A549 (cell line): Measurements from ENCODE around the gene PTPRE. TPM values are rescaled to one million over a fixed set of nuclear protein-coding genes. Genes with fewer than 3 reads are reported as not detected.

Experiments
- ATAC-seq, 2 experiments: fragments of 200-7000 bp in 1 of 2; fragments of >200 bp in 1 of 2; cut with Nextera tagmentation in 1 of 2; cut with Tn5 transposase in 1 of 2; 3 replicates each; pipeline versions ENCODE4 v1.8.0 to v1.9.1; 2018 to 2020; ENCODE audit warnings: mild to moderate bottlenecking in 1 of 2, moderate library complexity in 1 of 2
- CTCF ChIA-PET: fragments of 300-600 bp; sonication (Branson Sonifier 250); formaldehyde crosslinking; extraction: SDS; loops from one replicate; lab custom pipeline; 2021; ENCODE audit warnings: antibody characterized with exemption, inconsistent platforms; lab: Yijun Ruan, JAX
- POLR2A ChIA-PET: fragments of 350-600 bp; formaldehyde crosslinking; extraction: SDS; loops from one replicate; lab custom pipeline; 2021; ENCODE audit warnings: antibody characterized with exemption, inconsistent platforms; lab: Yijun Ruan, JAX
- DNase-seq, 2 experiments: peaks; one replicate each; pipeline versions ENCODE4 v3.0.0 to v3.0.0-alpha.2; 2011 to 2016; ENCODE audit warnings: low read depth in 1 of 2, low spot score in 1 of 2
- FAIRE-seq: peaks from 2 replicates; lab custom pipeline; 2011; peaks lifted over from hg19 to GRCh38; lab: Jason Lieb, UNC
- H3K27ac ChIP-seq, 2 experiments: fragments of >200 bp; sonication (Bioruptor Twin); formaldehyde crosslinking; 3 replicates each; pipeline ENCODE4 v1.5.1; 2016 to 2017
- H3K4me1 ChIP-seq: fragments of >200 bp; sonication (Bioruptor Twin); formaldehyde crosslinking; 3 replicates; pipeline ENCODE4 v1.6.1; 2016
- H3K4me2 ChIP-seq: fragments of >200 bp; sonication (Bioruptor Twin); formaldehyde crosslinking; 3 replicates; pipeline ENCODE4 v1.6.1; 2016
- H3K4me3 ChIP-seq: fragments of >200 bp; sonication (Bioruptor Twin); formaldehyde crosslinking; 3 replicates; pipeline ENCODE4 v1.5.1; 2016
- H3K9me3 ChIP-seq: fragments of >200 bp; sonication (Bioruptor Twin); formaldehyde crosslinking; 3 replicates; pipeline ENCODE4 v1.6.1; 2016
- BHLHE40 ChIP-seq: IDR thresholded peaks from 2 replicates; pipeline ENCODE4 v1.6.1; 2012; ENCODE audit warnings: low read depth, low read length, inconsistent platforms
- CBX2 ChIP-seq: fragments of 200-600 bp; sonication (generic); IDR thresholded peaks from 2 replicates; pipeline ENCODE4 v1.6.1; 2016; ENCODE audit warnings: low read depth, mild to moderate bottlenecking, borderline replicate concordance
- CEBPB ChIP-seq, 2 experiments: fragments of >200 bp in 1 of 2; sonication (Bioruptor Twin) in 1 of 2; formaldehyde crosslinking in 1 of 2; IDR thresholded peaks; 2 replicates each; pipeline ENCODE4 v1.6.1; 2012 to 2016
- CHD2 ChIP-seq: fragments of 150-350 bp; IDR thresholded peaks from 2 replicates; pipeline ENCODE4 v1.6.1; 2014; ENCODE audit warnings: low read length; ENCODE audit not compliant: partially characterized antibody
- EP300 ChIP-seq, 2 experiments: fragments of >200 bp; sonication (Bioruptor Twin); formaldehyde crosslinking; IDR thresholded peaks; 2 replicates in 1 of 2; 3 replicates in 1 of 2; pipeline ENCODE4 v1.6.1; 2016 to 2017
- FOSL2 ChIP-seq, 2 experiments: fragments of 450-650 bp in 1 of 2; fragments of >200 bp in 1 of 2; sonication (Bioruptor Twin) in 1 of 2; formaldehyde crosslinking; IDR thresholded peaks; 2 replicates each; pipeline versions ENCODE4 v1.5.0 to v1.6.1; 2016 to 2020; ENCODE audit warnings: mild to moderate bottlenecking in 1 of 2, moderate library complexity in 1 of 2
- HDAC2 ChIP-seq: fragments of 200-600 bp; sonication (generic); IDR thresholded peaks from 2 replicates; pipeline ENCODE4 v1.6.1; 2016
- HOXA7 ChIP-seq: fragments of 250-450 bp; sonication (Bioruptor Pico); IDR thresholded peaks from 2 replicates; pipeline ENCODE4 v1.5.0; 2020; ENCODE audit warnings: mild to moderate bottlenecking, moderate library complexity
- HOXB5 ChIP-seq: fragments of 250-450 bp; sonication (Bioruptor Pico); IDR thresholded peaks from 2 replicates; pipeline ENCODE4 v1.5.0; 2020; ENCODE audit warnings: mild to moderate bottlenecking, moderate library complexity
- JUN ChIP-seq, 2 experiments: fragments of >200 bp; sonication (Bioruptor Twin); formaldehyde crosslinking; IDR thresholded peaks; 2 replicates in 1 of 2; 3 replicates in 1 of 2; pipeline ENCODE4 v1.6.1; 2016 to 2017
- MYC ChIP-seq: IDR thresholded peaks from 2 replicates; pipeline ENCODE4 v1.6.1; 2012; ENCODE audit warnings: mild to moderate bottlenecking, inconsistent platforms, low read length, improper control_type of control experiment, borderline replicate concordance
- PHF8 ChIP-seq: fragments of 200-600 bp; sonication (generic); IDR thresholded peaks from 2 replicates; pipeline ENCODE4 v1.6.1; 2016; ENCODE audit warnings: low read depth, mild to moderate bottlenecking, antibody characterized with exemption, moderate library complexity, borderline replicate concordance
- POLR2A ChIP-seq: IDR thresholded peaks from 2 replicates; pipeline ENCODE4 v1.6.1; 2012; ENCODE audit warnings: mild to moderate bottlenecking, low read length
- POLR2AphosphoS2 ChIP-seq: conservative IDR thresholded peaks from 2 replicates; pipeline ENCODE4 v1.6.1; 2012; ENCODE audit warnings: low read length, improper control_type of control experiment, inconsistent platforms
- RAD21 ChIP-seq, 2 experiments: fragments of >200 bp in 1 of 2; sonication (Bioruptor Twin) in 1 of 2; formaldehyde crosslinking in 1 of 2; IDR thresholded peaks in 1 of 2; conservative IDR thresholded peaks in 1 of 2; 2 replicates in 1 of 2; 3 replicates in 1 of 2; pipeline ENCODE4 v1.6.1; 2012 to 2018; ENCODE audit warnings: inconsistent platforms in 1 of 2
- RCOR1 ChIP-seq: fragments of 150-350 bp; IDR thresholded peaks from 2 replicates; pipeline ENCODE4 v1.6.1; 2014; ENCODE audit warnings: antibody characterized with exemption, low read length, low read depth
- RFX5 ChIP-seq: fragments of 450-650 bp; IDR thresholded peaks from 2 replicates; pipeline ENCODE4 v1.7.1; 2014; ENCODE audit warnings: antibody characterized with exemption, mild to moderate bottlenecking, moderate library complexity
- TFCP2L1 ChIP-seq: fragments of 250-450 bp; sonication (Bioruptor Pico); IDR thresholded peaks from 2 replicates; pipeline ENCODE4 v1.5.0; 2021; ENCODE audit warnings: mild to moderate bottlenecking
- ZFP36 ChIP-seq: fragments of 450-650 bp; IDR thresholded peaks from 2 replicates; pipeline ENCODE4 v1.6.1; 2014; ENCODE audit warnings: borderline replicate concordance; ENCODE audit not compliant: partially characterized antibody
- ZNF302 ChIP-seq: fragments of 250-450 bp; sonication (Bioruptor Pico); IDR thresholded peaks from 2 replicates; pipeline ENCODE4 v1.9.0; 2021; ENCODE audit warnings: inconsistent platforms, mild to moderate bottlenecking, moderate library complexity
- ZSCAN20 ChIP-seq: fragments of 250-450 bp; sonication (Bioruptor Pico); IDR thresholded peaks from 2 replicates; pipeline ENCODE4 v1.8.0; 2022; ENCODE audit warnings: mild to moderate bottlenecking, moderate library complexity
- WGBS: methylation state at CpG from one replicate; pipeline ENCODE4 v1.1.6; 2017; ENCODE audit errors: missing lambda C conversion rate; 5-methylcytosine and 5-hydroxymethylcytosine counted together
- polyA plus RNA-seq, 4 experiments: library from polyadenylated mRNA; depleted of rRNA in 3 of 4; stranded (reverse); fragments of >200 nt; fragmentation: RNase III in 1 of 4; extraction: RNeasy Plus Mini Kit Qiagen cat#74134 plus additional on column Dnase treatment in 1 of 4; gene quantifications; 2 replicates in 3 of 4; 3 replicates in 1 of 4; pipeline ENCODE4 v1.2.3, GENCODE V29; 2011 to 2017
- TF ChIP-seq, protein P1 (sequence below): fragments of 450-650 bp; IDR thresholded peaks from 2 replicates; pipeline ENCODE4 v1.6.1; 2014; ENCODE audit warnings: antibody characterized with exemption
- TF ChIP-seq, protein P2 (sequence below): fragments of 250-450 bp; sonication (Bioruptor Pico); IDR thresholded peaks from 2 replicates; pipeline ENCODE4 v1.5.0; 2020; ENCODE audit warnings: low read depth, mild to moderate bottlenecking, moderate library complexity
- TF ChIP-seq, protein P3 (sequence below): fragments of >200 bp; sonication (Bioruptor Twin); formaldehyde crosslinking; IDR thresholded peaks from 3 replicates; pipeline ENCODE4 v1.5.1; 2016
- TF ChIP-seq, protein P4 (sequence below): IDR thresholded peaks from 2 replicates; pipeline ENCODE4 v1.6.1; 2012; ENCODE audit warnings: low read depth, borderline replicate concordance
- TF ChIP-seq, protein P5 (sequence below): fragments of 150-350 bp; IDR thresholded peaks from 2 replicates; pipeline ENCODE4 v1.6.1; 2014; ENCODE audit warnings: low read depth, mild to moderate bottlenecking, low read length

The PTPRE gene
- polyA plus RNA-seq, 2 of the 4 experiments (the other 2 are of a cell fraction), result 0.31 to 1.5 TPM

DNA sequence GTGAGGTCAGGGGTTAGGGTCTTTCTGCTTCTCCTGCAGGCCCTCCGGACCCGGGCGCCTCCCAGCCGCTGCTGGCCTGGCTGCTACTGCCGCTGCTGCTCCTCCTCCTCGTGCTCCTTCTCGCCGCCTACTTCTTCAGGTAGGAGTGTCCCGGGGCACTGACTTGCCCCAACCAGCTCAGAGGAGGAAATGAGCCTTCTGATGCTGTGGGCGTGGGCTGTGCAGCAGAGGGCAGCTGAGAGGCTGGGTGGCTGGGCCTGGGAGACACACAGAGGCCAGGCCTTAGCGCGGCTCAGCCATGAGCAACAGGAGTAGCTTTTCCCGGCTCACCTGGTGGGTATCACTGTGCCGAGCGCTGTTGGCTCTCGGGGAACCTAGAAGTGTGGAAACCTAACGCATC, 140.4 kb downstream of the PTPRE start:
- Histone ChIP-seq H3K4me2 (no peak overlapping the region), H3K4me3 (no peak overlapping the region), H3K27ac (no peak overlapping the region), H3K4me1 (no peaks in the 10 kb centered on the region), H3K9me3 (no peaks in the 10 kb centered on the region)
- FAIRE-seq (no peak), ATAC-seq (peak; percentile 19 to 85; a peak in 3 of 6 replicates), DNase-seq (peak in 1 of 2 experiments; percentile 10)
- WGBS, result 69% methylated on average over 17 of the region's 17 CpGs
- POLR2A ChIA-PET, result no interaction called here
- no peak for TF ChIP-seq PHF8
- no peak for TF ChIP-seq TFCP2L1 (CRISPR knock-in tag)
- TF ChIP-seq MYC, result no peak
- TF ChIP-seq, protein P1, sequence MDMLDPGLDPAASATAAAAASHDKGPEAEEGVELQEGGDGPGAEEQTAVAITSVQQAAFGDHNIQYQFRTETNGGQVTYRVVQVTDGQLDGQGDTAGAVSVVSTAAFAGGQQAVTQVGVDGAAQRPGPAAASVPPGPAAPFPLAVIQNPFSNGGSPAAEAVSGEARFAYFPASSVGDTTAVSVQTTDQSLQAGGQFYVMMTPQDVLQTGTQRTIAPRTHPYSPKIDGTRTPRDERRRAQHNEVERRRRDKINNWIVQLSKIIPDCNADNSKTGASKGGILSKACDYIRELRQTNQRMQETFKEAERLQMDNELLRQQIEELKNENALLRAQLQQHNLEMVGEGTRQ, result no peak
- TF ChIP-seq, protein P2, sequence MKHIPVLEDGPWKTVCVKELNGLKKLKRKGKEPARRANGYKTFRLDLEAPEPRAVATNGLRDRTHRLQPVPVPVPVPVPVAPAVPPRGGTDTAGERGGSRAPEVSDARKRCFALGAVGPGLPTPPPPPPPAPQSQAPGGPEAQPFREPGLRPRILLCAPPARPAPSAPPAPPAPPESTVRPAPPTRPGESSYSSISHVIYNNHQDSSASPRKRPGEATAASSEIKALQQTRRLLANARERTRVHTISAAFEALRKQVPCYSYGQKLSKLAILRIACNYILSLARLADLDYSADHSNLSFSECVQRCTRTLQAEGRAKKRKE, result no peak
- no peak for TF ChIP-seq ZFP36
- TF ChIP-seq POLR2A, result no peak
- TF ChIP-seq, protein P3, sequence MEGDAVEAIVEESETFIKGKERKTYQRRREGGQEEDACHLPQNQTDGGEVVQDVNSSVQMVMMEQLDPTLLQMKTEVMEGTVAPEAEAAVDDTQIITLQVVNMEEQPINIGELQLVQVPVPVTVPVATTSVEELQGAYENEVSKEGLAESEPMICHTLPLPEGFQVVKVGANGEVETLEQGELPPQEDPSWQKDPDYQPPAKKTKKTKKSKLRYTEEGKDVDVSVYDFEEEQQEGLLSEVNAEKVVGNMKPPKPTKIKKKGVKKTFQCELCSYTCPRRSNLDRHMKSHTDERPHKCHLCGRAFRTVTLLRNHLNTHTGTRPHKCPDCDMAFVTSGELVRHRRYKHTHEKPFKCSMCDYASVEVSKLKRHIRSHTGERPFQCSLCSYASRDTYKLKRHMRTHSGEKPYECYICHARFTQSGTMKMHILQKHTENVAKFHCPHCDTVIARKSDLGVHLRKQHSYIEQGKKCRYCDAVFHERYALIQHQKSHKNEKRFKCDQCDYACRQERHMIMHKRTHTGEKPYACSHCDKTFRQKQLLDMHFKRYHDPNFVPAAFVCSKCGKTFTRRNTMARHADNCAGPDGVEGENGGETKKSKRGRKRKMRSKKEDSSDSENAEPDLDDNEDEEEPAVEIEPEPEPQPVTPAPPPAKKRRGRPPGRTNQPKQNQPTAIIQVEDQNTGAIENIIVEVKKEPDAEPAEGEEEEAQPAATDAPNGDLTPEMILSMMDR, result no peak
- TF ChIP-seq CHD2, result no peak
- no peak for TF ChIP-seq HOXB5 (CRISPR knock-in tag)
- TF ChIP-seq ZSCAN20, result no peak
- TF ChIP-seq HOXA7 (CRISPR knock-in tag), result no peak
- TF ChIP-seq ZNF302 (CRISPR knock-in tag), result no peak
- CTCF ChIA-PET, result interaction anchor here (1.0 to 2.7 kb wide), 2 partner anchors 22 to 31 kb away, joined by 3 to 14 read pairs; no protein-coding TSS in a partner anchor

DNA sequence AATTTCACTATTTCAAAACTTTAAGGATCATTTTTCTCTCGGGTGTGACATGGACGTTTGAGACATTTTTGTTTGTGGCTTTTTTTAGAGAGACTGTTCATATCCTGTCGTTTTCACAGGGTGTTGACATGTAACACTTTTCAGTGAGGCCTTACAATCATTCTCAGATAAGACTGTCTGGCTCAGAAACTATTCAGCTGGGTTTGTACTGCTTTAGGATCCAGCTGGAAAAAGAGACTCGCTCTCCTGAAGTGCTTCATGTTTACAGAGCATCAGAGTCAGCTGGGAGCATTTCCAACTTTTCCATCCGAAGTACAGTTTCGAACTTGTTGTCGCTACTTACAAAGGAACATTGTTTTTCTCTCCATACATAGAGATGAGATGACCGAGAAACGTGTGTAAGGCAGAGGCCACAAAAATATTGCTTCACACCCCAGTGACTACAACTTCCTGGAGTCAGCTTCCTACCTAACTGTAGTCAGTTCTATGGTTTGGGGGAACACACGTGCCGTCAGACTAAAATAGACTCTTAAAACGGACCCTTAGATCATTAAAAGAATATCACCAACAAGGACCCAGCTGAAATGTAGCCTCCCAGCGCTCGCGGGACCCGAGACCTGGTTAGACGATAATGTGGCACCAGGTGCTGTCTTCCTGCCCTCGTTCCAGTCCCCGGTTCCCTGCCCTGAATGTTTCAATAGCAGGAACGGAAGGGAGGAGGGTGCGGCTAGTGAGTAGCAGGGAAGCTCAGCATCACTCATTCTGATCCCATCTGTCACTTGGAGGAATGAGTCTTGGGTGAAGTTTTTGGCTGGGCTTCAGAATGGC, 141.3 kb downstream of the PTPRE start:
- H3K4me1 ChIP-seq, result no peaks in the 10 kb centered on the region
- no peak for ATAC-seq
- ChIA-PET POLR2A (no interaction called here), CTCF (interaction anchor here (1.0 to 2.7 kb wide), 6 partner anchors 13 to 142 kb away, joined by 3 to 14 read pairs (median 4); partner anchors contain the start of gene PTPRE)
- no peak overlapping the region for H3K4me3 ChIP-seq
- H3K27ac ChIP-seq, result no peak overlapping the region
- 68% methylated on average over 21 of the region's 21 CpGs for WGBS
- H3K4me2 ChIP-seq, result no peak overlapping the region
- no peak for DNase-seq
- H3K9me3 ChIP-seq, result no peaks in the 10 kb centered on the region
- FAIRE-seq, result no peak
- no peak for TF ChIP-seq ZFP36
- TF ChIP-seq, protein P4, sequence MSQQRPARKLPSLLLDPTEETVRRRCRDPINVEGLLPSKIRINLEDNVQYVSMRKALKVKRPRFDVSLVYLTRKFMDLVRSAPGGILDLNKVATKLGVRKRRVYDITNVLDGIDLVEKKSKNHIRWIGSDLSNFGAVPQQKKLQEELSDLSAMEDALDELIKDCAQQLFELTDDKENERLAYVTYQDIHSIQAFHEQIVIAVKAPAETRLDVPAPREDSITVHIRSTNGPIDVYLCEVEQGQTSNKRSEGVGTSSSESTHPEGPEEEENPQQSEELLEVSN, result no peak
- TF ChIP-seq HOXA7 (CRISPR knock-in tag), result no peak
- no peak for TF ChIP-seq CBX2
- TF ChIP-seq FOSL2 (IDR thresholded peaks at IDR 0.05), result no peak
- TF ChIP-seq FOSL2 (CRISPR knock-in tag; IDR thresholded peaks at IDR 0.05), result no peak
- TF ChIP-seq RCOR1, result no peak
- TF ChIP-seq EP300 (IDR thresholded peaks at IDR 0.05), result no peak
- TF ChIP-seq BHLHE40, result no peak
- no peak for TF ChIP-seq HDAC2
- no peak for TF ChIP-seq JUN (IDR thresholded peaks at IDR 0.05)
- no peak for TF ChIP-seq POLR2AphosphoS2
- TF ChIP-seq CEBPB (IDR thresholded peaks at IDR 0.05), result no peak
- no peak for TF ChIP-seq RFX5
- TF ChIP-seq HOXB5 (CRISPR knock-in tag), result no peak
- no peak for TF ChIP-seq RAD21 (conservative IDR thresholded peaks at IDR 0.05 in 1 of 2, IDR thresholded peaks at IDR 0.05 in 1 of 2)
- no peak for TF ChIP-seq POLR2A
- TF ChIP-seq, protein P5, sequence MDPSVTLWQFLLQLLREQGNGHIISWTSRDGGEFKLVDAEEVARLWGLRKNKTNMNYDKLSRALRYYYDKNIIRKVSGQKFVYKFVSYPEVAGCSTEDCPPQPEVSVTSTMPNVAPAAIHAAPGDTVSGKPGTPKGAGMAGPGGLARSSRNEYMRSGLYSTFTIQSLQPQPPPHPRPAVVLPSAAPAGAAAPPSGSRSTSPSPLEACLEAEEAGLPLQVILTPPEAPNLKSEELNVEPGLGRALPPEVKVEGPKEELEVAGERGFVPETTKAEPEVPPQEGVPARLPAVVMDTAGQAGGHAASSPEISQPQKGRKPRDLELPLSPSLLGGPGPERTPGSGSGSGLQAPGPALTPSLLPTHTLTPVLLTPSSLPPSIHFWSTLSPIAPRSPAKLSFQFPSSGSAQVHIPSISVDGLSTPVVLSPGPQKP, result no peak
- no peak for TF ChIP-seq ZNF302 (CRISPR knock-in tag)
